Esophagus muscularis mucosa (tissue), 4 donors: ENCODE results near the gene ABHD16B.

Source experiments
- EP300 ChIP-seq: sonication (generic); formaldehyde crosslinking; IDR thresholded peaks from one replicate; pipeline ENCODE4 v1.6.1; 2017; ENCODE audit warnings: antibody characterized with exemption
- POLR2A ChIP-seq: fragments of 450-650 bp; IDR thresholded peaks from one replicate; pipeline ENCODE4 v1.6.1; 2017; ENCODE audit warnings: antibody characterized with exemption, moderate library complexity, mild to moderate bottlenecking, low read depth
- POLR2AphosphoS5 ChIP-seq, 2 donors: sonication (generic); formaldehyde crosslinking; IDR thresholded peaks; one replicate each; pipeline ENCODE4 v1.6.1; 2017; ENCODE audit warnings: antibody characterized with exemption in 2 of 2
- TF ChIP-seq, protein P1 (sequence below), 3 experiments: fragments of 200-600 bp in 2 of 3; fragments of 450-650 bp in 1 of 3; sonication (generic) in 2 of 3; IDR thresholded peaks; one replicate each; pipeline ENCODE4 v1.5.1; 2017 to 2019; ENCODE audit warnings: antibody characterized with exemption in 3 of 3, mild to moderate bottlenecking in 2 of 3, moderate library complexity in 1 of 3

DNA sequence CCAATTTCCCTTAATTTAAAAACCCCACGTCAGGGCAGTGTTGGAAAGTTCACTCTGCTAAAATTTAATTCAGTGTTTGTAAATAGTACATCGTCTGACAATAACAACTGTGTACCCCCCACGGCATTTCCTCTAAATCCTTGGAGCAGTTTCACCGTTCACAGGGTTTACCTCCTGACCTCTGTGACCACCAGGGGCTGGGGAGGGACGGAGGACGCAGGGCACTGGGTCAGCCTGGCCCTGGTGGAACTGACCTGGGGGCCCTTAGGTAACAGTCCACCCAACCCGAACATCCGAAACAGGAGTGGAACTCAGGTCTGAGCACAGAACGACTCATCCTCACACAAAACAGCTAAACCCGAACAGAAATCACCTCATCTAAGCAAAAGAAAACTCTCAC, 32.3 kb upstream of the ABHD16B start:
- TF ChIP-seq, protein P1, sequence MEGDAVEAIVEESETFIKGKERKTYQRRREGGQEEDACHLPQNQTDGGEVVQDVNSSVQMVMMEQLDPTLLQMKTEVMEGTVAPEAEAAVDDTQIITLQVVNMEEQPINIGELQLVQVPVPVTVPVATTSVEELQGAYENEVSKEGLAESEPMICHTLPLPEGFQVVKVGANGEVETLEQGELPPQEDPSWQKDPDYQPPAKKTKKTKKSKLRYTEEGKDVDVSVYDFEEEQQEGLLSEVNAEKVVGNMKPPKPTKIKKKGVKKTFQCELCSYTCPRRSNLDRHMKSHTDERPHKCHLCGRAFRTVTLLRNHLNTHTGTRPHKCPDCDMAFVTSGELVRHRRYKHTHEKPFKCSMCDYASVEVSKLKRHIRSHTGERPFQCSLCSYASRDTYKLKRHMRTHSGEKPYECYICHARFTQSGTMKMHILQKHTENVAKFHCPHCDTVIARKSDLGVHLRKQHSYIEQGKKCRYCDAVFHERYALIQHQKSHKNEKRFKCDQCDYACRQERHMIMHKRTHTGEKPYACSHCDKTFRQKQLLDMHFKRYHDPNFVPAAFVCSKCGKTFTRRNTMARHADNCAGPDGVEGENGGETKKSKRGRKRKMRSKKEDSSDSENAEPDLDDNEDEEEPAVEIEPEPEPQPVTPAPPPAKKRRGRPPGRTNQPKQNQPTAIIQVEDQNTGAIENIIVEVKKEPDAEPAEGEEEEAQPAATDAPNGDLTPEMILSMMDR (IDR thresholded peaks at IDR 0.05) = no peak
- TF ChIP-seq EP300 (no peak), POLR2A (no peak), POLR2AphosphoS5 (IDR thresholded peaks at IDR 0.05) (no peak)
